Breast epithelium (tissue), 4 donors: ENCODE results near the gene CDC14B. TPM values are rescaled to one million over a fixed set of nuclear protein-coding genes. Genes with fewer than 3 reads are reported as not detected.
"Not testable (repeated sequence)": the region's sequence is repeated elsewhere in the genome, so short reads cannot be mapped to it uniquely, and the experiment has no call there.

Experiments used
- DNase-seq, 2 donors: peaks; one replicate each; pipeline ENCODE4 v3.0.0-alpha.2; 2019; ENCODE audit warnings: low spot score in 2 of 2
- H3K27ac ChIP-seq, 2 donors: fragments of 200-600 bp; sonication (generic) in 1 of 2; one replicate each; pipeline ENCODE4 v1.5.1; 2016 to 2019; ENCODE audit warnings: mild to moderate bottlenecking in 1 of 2
- H3K27me3 ChIP-seq, 2 donors: fragments of 200-600 bp; sonication (generic) in 1 of 2; one replicate each; pipeline versions ENCODE4 v1.5.1 to v1.6.0; 2017 to 2019; ENCODE audit warnings: control low read depth in 1 of 2, mild to moderate bottlenecking in 1 of 2
- H3K36me3 ChIP-seq: fragments of 200-600 bp; one replicate; pipeline ENCODE4 v1.5.1; 2019
- H3K4me1 ChIP-seq, 2 donors: fragments of 200-600 bp; sonication (generic); one replicate each; pipeline ENCODE4 v1.5.1; 2016 to 2019; ENCODE audit warnings: control low read depth in 1 of 2
- H3K4me3 ChIP-seq, 3 donors: fragments of 200-600 bp; sonication (generic); 1 replicate in 2 of 3; 2 replicates in 1 of 3; pipeline ENCODE4 v1.5.1; 2016 to 2019; ENCODE audit warnings: mild to moderate bottlenecking in 3 of 3, moderate library complexity in 2 of 3
- H3K9me3 ChIP-seq, 2 donors: fragments of 200-600 bp; sonication (generic) in 1 of 2; one replicate each; pipeline ENCODE4 v1.5.1; 2016 to 2019; ENCODE audit warnings: control low read depth in 1 of 2
- POLR2A ChIP-seq: fragments of 450-650 bp; IDR thresholded peaks from one replicate; pipeline ENCODE4 v1.6.1; 2016; ENCODE audit warnings: antibody characterized with exemption, mild to moderate bottlenecking, moderate library complexity
- POLR2AphosphoS5 ChIP-seq, 3 donors: sonication (generic); formaldehyde crosslinking; IDR thresholded peaks; one replicate each; pipeline ENCODE4 v1.6.1; 2017; ENCODE audit warnings: antibody characterized with exemption in 3 of 3
- intact Hi-C: fragments of 100-400 bp; cut with DNase I; formaldehyde crosslinking; loops from one replicate; pipeline ENCODE4 v1.15.1; 2023; ENCODE audit warnings: low total_unique reads
- total RNA-seq, 3 donors: library from RNA; depleted of rRNA; stranded (reverse); fragments of >200 nt; gene quantifications; one replicate each; pipeline ENCODE4 v1.1.0, GENCODE V29; 2016
- TF ChIP-seq, protein P1 (sequence below), 3 donors: fragments of 450-650 bp; IDR thresholded peaks; one replicate each; pipeline ENCODE4 v1.5.1; 2016 to 2017; ENCODE audit warnings: antibody characterized with exemption in 3 of 3, mild to moderate bottlenecking in 3 of 3, moderate library complexity in 3 of 3

The CDC14B gene
- total RNA-seq, 3 donors from 2014 or later: 22.0 to 33.4 (median 23.9) TPM

DNA sequence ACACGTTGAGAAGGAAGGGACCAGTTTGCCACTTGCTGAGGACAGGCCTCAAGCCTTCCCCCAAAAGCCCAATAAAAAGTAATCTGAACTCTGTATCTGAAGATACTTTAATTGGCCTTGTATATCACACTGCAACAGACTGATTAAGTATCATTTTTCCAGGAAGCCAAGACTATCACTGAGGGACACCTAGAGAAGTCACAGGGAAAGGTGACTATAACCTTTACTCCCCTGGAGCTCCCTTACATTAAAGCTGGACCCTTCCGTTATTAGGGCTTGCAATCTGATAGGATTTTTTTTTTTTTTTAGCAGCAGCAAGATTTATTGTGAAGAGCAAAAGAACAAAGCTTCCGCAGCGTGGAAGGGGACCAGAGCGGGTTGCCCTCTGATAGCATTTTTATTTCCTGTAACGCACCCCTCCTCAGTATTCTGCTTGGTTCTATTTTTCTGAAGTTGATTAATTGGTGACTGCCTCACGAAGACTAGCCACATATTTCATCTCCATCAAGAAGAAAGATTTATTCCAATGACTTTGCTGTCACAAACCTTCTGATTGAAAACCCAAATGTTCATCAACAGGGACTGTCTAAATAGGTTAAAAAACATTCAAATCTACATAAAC is 2.7 kb downstream of the CDC14B start:
- intact Hi-C loops: no loop called here
- TF ChIP-seq POLR2A: no peak
- TF ChIP-seq, protein P1, sequence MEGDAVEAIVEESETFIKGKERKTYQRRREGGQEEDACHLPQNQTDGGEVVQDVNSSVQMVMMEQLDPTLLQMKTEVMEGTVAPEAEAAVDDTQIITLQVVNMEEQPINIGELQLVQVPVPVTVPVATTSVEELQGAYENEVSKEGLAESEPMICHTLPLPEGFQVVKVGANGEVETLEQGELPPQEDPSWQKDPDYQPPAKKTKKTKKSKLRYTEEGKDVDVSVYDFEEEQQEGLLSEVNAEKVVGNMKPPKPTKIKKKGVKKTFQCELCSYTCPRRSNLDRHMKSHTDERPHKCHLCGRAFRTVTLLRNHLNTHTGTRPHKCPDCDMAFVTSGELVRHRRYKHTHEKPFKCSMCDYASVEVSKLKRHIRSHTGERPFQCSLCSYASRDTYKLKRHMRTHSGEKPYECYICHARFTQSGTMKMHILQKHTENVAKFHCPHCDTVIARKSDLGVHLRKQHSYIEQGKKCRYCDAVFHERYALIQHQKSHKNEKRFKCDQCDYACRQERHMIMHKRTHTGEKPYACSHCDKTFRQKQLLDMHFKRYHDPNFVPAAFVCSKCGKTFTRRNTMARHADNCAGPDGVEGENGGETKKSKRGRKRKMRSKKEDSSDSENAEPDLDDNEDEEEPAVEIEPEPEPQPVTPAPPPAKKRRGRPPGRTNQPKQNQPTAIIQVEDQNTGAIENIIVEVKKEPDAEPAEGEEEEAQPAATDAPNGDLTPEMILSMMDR (IDR thresholded peaks at IDR 0.05): no peak
- TF ChIP-seq POLR2AphosphoS5 (IDR thresholded peaks at IDR 0.05): no peak

DNA sequence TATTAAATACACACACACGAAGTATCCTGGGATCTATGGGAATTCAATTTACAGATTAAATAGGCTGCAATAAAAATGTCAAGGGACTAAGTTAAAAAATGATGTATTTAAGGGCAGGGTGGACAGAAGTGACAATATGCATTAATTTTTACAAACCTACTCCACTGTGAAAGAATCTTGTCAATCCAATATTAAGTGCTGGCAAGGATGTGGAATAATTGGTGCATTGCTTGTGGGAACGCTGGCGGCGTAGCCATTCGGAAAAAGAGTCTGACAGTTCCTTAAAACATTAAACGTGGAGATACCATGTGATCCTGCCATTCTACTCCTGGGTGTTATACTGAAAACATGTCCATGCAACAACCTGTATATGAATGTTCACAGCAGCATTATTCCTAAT is 4.2 kb downstream of the CDC14B start:
- TF ChIP-seq POLR2A (no peak), POLR2AphosphoS5 (IDR thresholded peaks at IDR 0.05) (no peak)
- TF ChIP-seq, protein P1 (IDR thresholded peaks at IDR 0.05): no peak
- no peaks in the 10 kb centered on the region for H3K9me3 ChIP-seq
- H3K36me3 ChIP-seq: no peaks in the 10 kb centered on the region
- H3K27me3 ChIP-seq: no peaks in the 10 kb centered on the region
- peaks cover 0 to 4% of the 10 kb centered on the region in 2 donors for H3K4me1 ChIP-seq
- no peak for DNase-seq
- no peak overlapping the region for H3K27ac ChIP-seq
- no peak overlapping the region for H3K4me3 ChIP-seq
- intact Hi-C loops: no loop called here

More for the DNA sequence above, 2.7 kb downstream of the CDC14B start:
- H3K9me3 ChIP-seq: no peaks in the 10 kb centered on the region
- H3K4me3 ChIP-seq: no peak overlapping the region
- DNase-seq: no peak
- no peaks in the 10 kb centered on the region for H3K36me3 ChIP-seq
- no peaks in the 10 kb centered on the region for H3K27me3 ChIP-seq
- H3K27ac ChIP-seq: no peak overlapping the region
- peaks cover 0 to 4% of the 10 kb centered on the region in 2 donors for H3K4me1 ChIP-seq

DNA sequence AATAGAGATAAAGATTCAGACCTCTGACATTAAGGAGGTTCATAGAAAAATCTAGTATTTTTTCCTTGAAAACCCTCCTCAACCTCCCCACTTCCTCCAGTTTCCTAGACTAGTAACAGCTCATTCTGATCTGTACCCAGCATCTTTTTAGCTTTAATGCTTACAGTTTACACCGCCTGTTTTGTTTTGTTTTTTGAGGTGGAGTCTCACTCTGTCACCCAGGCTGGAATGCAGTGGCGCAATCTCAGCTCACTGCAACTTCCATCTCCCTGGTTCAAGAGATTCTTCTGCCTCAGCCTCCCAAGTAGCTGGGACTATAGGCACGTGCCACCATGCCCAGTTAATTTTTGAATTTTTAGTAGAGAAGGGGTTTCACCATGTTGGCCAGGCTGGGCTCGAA is 5.0 kb downstream of the CDC14B start:
- peak overlapping the region in 1 of 2 donors; percentile 16 for H3K27ac ChIP-seq
- H3K36me3 ChIP-seq, H3K4me1 ChIP-seq, DNase-seq, intact Hi-C loops, H3K4me3 ChIP-seq, H3K9me3 ChIP-seq, H3K27me3 ChIP-seq: not testable (repeated sequence)

DNA sequence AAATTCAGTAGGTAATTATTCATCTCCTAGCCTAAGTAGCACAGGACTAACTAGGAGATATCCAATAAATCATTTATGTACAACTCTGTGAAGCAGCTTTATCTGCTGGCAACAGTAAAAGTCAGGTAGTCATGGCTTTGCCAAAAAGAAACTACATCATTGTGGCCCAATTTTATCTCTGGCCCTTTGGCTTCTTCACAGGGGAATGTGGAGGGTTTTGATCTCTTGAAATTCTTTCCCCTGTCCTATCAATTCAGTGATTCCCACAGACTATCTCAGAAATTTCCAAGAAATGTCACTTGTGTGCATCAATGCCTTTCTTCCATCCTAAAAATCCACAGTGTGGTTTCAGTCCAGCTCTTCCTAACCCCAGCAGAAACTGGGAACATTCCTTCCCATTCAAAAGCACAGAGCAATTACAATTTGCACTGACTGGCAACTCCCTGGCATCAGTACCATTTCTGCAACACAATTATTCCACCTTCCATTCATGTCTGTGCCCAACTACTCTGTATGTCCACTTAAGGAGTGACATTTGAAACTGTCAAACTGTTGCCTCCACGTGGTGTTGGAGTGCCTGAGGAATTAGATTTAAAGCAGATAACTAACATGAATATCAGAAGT is 6.6 kb downstream of the CDC14B start:
- intact Hi-C loops: no loop called here

DNA sequence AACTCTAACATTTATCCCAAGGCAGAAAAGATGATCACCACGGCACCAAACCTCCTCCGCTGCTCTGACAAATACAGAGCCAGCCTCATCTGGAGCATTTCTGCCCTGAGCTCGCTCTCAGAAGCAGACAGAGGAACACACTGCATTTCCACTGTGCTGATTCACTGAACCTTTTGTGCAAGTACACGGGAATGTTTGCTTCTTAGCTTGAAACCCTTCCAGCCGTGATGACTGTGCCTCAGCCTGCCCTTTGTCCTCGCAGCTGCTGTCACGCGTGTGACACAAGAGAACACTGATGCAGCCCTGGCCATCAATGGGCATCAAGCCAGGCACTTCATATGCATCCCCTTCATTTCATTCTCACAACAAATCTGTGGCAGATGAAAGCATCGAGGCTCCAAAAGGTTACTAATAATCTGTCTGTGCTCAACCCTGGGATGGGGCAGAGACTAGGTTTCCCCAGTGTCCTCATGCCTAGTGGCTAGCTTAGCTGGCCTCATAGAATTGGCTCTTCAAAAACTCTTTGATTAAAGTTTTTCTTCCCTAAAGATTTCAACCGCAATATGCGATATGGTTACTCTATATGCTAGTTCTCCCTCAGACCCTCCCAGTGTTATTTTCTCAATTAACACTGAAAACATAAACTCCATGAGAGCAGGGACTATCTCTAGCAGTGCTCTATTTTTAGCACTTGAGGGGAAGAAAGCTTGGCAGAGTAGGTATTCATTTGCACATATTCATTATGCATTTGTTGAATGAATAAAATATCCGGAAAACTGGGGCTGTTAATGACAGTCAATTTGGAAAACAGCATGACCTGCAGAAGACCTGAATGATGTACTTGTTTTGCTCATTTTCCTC is 7.3 kb downstream of the CDC14B start:
- Histone ChIP-seq H3K9me3 (no peaks in the 10 kb centered on the region), H3K27ac (peak overlapping the region; percentile 45 to 65), H3K36me3 (no peaks in the 10 kb centered on the region), H3K4me1 (no peaks in the 10 kb centered on the region), H3K4me3 (peak overlapping the region in 1 of 3 donors; percentile 34), H3K27me3 (no peaks in the 10 kb centered on the region)
- intact Hi-C loops: no loop called here
- DNase-seq: no peak
- TF ChIP-seq, protein P1 (IDR thresholded peaks at IDR 0.05): no peak
- peak in 2 of 3 donors; percentile 42 to 71 for TF ChIP-seq POLR2AphosphoS5 (IDR thresholded peaks at IDR 0.05)

More for the DNA sequence above, 6.6 kb downstream of the CDC14B start:
- Histone ChIP-seq H3K4me3 (no peak overlapping the region), H3K36me3 (no peaks in the 10 kb centered on the region), H3K27me3 (no peaks in the 10 kb centered on the region), H3K27ac (peak overlapping the region in 1 of 2 donors; percentile 16), H3K4me1 (peaks cover 0 to 1% of the 10 kb centered on the region in 2 donors), H3K9me3 (no peaks in the 10 kb centered on the region)
- no peak for DNase-seq
- TF ChIP-seq, protein P1 (IDR thresholded peaks at IDR 0.05): no peak
- TF ChIP-seq POLR2A (no peak), POLR2AphosphoS5 (IDR thresholded peaks at IDR 0.05) (no peak)
